A549 (cell line): ENCODE results near the gene SATB2. TPM values are rescaled to one million over a fixed set of nuclear protein-coding genes. Genes with fewer than 3 reads are reported as not detected.

Experiments
- ATAC-seq, 2 experiments: fragments of 200-7000 bp in 1 of 2; fragments of >200 bp in 1 of 2; cut with Nextera tagmentation in 1 of 2; cut with Tn5 transposase in 1 of 2; 3 replicates each; pipeline versions ENCODE4 v1.8.0 to v1.9.1; 2018 to 2020; ENCODE audit warnings: mild to moderate bottlenecking in 1 of 2, moderate library complexity in 1 of 2
- CTCF ChIA-PET: fragments of 300-600 bp; sonication (Branson Sonifier 250); formaldehyde crosslinking; extraction: SDS; loops from one replicate; lab custom pipeline; 2021; ENCODE audit warnings: antibody characterized with exemption, inconsistent platforms; lab: Yijun Ruan, JAX
- POLR2A ChIA-PET: fragments of 350-600 bp; formaldehyde crosslinking; extraction: SDS; loops from one replicate; lab custom pipeline; 2021; ENCODE audit warnings: antibody characterized with exemption, inconsistent platforms; lab: Yijun Ruan, JAX
- DNase-seq, 2 experiments: peaks; one replicate each; pipeline versions ENCODE4 v3.0.0 to v3.0.0-alpha.2; 2011 to 2016; ENCODE audit warnings: low read depth in 1 of 2, low spot score in 1 of 2
- FAIRE-seq: peaks from 2 replicates; lab custom pipeline; 2011; peaks lifted over from hg19 to GRCh38; lab: Jason Lieb, UNC
- H3K27ac ChIP-seq, 2 experiments: fragments of >200 bp; sonication (Bioruptor Twin); formaldehyde crosslinking; 3 replicates each; pipeline ENCODE4 v1.5.1; 2016 to 2017
- H3K4me1 ChIP-seq: fragments of >200 bp; sonication (Bioruptor Twin); formaldehyde crosslinking; 3 replicates; pipeline ENCODE4 v1.6.1; 2016
- H3K4me2 ChIP-seq: fragments of >200 bp; sonication (Bioruptor Twin); formaldehyde crosslinking; 3 replicates; pipeline ENCODE4 v1.6.1; 2016
- H3K4me3 ChIP-seq: fragments of >200 bp; sonication (Bioruptor Twin); formaldehyde crosslinking; 3 replicates; pipeline ENCODE4 v1.5.1; 2016
- H3K9me3 ChIP-seq: fragments of >200 bp; sonication (Bioruptor Twin); formaldehyde crosslinking; 3 replicates; pipeline ENCODE4 v1.6.1; 2016
- BHLHE40 ChIP-seq: IDR thresholded peaks from 2 replicates; pipeline ENCODE4 v1.6.1; 2012; ENCODE audit warnings: low read depth, low read length, inconsistent platforms
- CHD2 ChIP-seq: fragments of 150-350 bp; IDR thresholded peaks from 2 replicates; pipeline ENCODE4 v1.6.1; 2014; ENCODE audit warnings: low read length; ENCODE audit not compliant: partially characterized antibody
- CHD4 ChIP-seq: fragments of 200-600 bp; sonication (generic); IDR thresholded peaks from 2 replicates; pipeline ENCODE4 v1.6.1; 2016; ENCODE audit warnings: antibody characterized with exemption, mild to moderate bottlenecking, borderline replicate concordance
- JUN ChIP-seq, 2 experiments: fragments of >200 bp; sonication (Bioruptor Twin); formaldehyde crosslinking; IDR thresholded peaks; 2 replicates in 1 of 2; 3 replicates in 1 of 2; pipeline ENCODE4 v1.6.1; 2016 to 2017
- KDM1A ChIP-seq: fragments of 200-600 bp; sonication (generic); IDR thresholded peaks from 2 replicates; pipeline ENCODE4 v1.6.1; 2016; ENCODE audit warnings: low read depth, mild to moderate bottlenecking
- KDM5A ChIP-seq: fragments of 200-600 bp; sonication (generic); IDR thresholded peaks from 2 replicates; pipeline ENCODE4 v1.6.1; 2016; ENCODE audit warnings: antibody characterized with exemption, mild to moderate bottlenecking
- MAZ ChIP-seq: fragments of 150-350 bp; IDR thresholded peaks from 2 replicates; pipeline ENCODE4 v1.6.1; 2014; ENCODE audit warnings: antibody characterized with exemption, low read depth, low read length, borderline replicate concordance
- MYC ChIP-seq: IDR thresholded peaks from 2 replicates; pipeline ENCODE4 v1.6.1; 2012; ENCODE audit warnings: mild to moderate bottlenecking, inconsistent platforms, low read length, improper control_type of control experiment, borderline replicate concordance
- NPAS2 ChIP-seq: fragments of 250-450 bp; sonication (Bioruptor Pico); IDR thresholded peaks from 2 replicates; pipeline ENCODE4 v1.8.0; 2022; ENCODE audit warnings: mild to moderate bottlenecking, moderate library complexity, borderline replicate concordance
- PHF8 ChIP-seq: fragments of 200-600 bp; sonication (generic); IDR thresholded peaks from 2 replicates; pipeline ENCODE4 v1.6.1; 2016; ENCODE audit warnings: low read depth, mild to moderate bottlenecking, antibody characterized with exemption, moderate library complexity, borderline replicate concordance
- POLR2A ChIP-seq: IDR thresholded peaks from 2 replicates; pipeline ENCODE4 v1.6.1; 2012; ENCODE audit warnings: mild to moderate bottlenecking, low read length
- RAD21 ChIP-seq, 2 experiments: fragments of >200 bp in 1 of 2; sonication (Bioruptor Twin) in 1 of 2; formaldehyde crosslinking in 1 of 2; IDR thresholded peaks in 1 of 2; conservative IDR thresholded peaks in 1 of 2; 2 replicates in 1 of 2; 3 replicates in 1 of 2; pipeline ENCODE4 v1.6.1; 2012 to 2018; ENCODE audit warnings: inconsistent platforms in 1 of 2
- SMC3 ChIP-seq: fragments of >200 bp; sonication (Bioruptor Twin); formaldehyde crosslinking; IDR thresholded peaks from 3 replicates; pipeline ENCODE4 v1.6.1; 2018; ENCODE audit warnings: inconsistent platforms
- TFCP2L1 ChIP-seq: fragments of 250-450 bp; sonication (Bioruptor Pico); IDR thresholded peaks from 2 replicates; pipeline ENCODE4 v1.5.0; 2021; ENCODE audit warnings: mild to moderate bottlenecking
- WGBS: methylation state at CpG from one replicate; pipeline ENCODE4 v1.1.6; 2017; ENCODE audit errors: missing lambda C conversion rate; 5-methylcytosine and 5-hydroxymethylcytosine counted together
- polyA plus RNA-seq, 4 experiments: library from polyadenylated mRNA; depleted of rRNA in 3 of 4; stranded (reverse); fragments of >200 nt; fragmentation: RNase III in 1 of 4; extraction: RNeasy Plus Mini Kit Qiagen cat#74134 plus additional on column Dnase treatment in 1 of 4; gene quantifications; 2 replicates in 3 of 4; 3 replicates in 1 of 4; pipeline ENCODE4 v1.2.3, GENCODE V29; 2011 to 2017
- TF ChIP-seq, protein P1 (sequence below): fragments of 450-650 bp; IDR thresholded peaks from 2 replicates; pipeline ENCODE4 v1.6.1; 2014; ENCODE audit warnings: antibody characterized with exemption
- TF ChIP-seq, protein P2 (sequence below): fragments of >200 bp; sonication (Bioruptor Twin); formaldehyde crosslinking; IDR thresholded peaks from 3 replicates; pipeline ENCODE4 v1.5.1; 2016
- TF ChIP-seq, protein P3 (sequence below): IDR thresholded peaks from 2 replicates; pipeline ENCODE4 v1.6.1; 2012; ENCODE audit warnings: low read depth, borderline replicate concordance
- TF ChIP-seq, protein P4 (sequence below): IDR thresholded peaks from 2 replicates; pipeline ENCODE4 v1.6.1; 2012
- TF ChIP-seq, protein P5 (sequence below): IDR thresholded peaks from 2 replicates; pipeline ENCODE4 v1.6.1; 2012

The SATB2 gene
- polyA plus RNA-seq, 2 of the 4 experiments (the other 2 are of a cell fraction) = 1.9 to 3.4 TPM

DNA sequence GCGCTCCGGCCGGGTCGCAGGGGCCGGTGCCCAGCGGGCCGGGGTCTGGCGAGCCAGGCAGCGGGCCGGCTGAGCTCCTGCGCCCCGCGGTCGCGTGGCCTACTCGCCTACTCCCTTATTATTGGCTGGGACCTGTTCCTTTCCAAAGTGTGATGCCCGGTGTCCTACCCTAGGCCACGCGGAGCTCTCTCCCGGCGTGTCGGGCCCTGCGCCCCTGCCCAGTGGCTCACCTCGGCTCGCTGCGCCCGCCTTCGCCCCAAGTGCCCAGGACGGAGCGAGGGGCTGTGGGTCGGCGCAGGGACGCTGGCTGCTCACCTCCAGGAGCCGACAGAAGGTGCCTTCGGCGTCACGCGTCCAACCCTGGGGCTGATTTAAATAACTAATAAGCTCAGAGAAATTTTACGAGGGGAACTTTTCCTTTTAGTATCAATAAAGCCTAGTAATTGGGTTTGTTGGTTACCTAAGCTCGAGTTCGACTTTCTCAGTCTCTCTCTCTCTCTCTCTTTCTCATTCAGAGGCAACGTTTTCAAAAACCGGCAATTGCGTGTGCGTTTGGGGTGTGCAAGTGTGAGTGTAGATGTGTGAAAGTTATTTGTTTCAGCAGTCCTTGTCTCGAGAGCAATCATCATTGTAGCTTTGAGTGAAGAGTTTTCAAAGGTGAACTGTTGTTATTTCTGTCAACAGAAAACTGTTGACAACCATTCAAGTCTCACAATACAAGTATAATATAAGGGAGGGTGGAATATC lies 7.0 kb upstream of the SATB2 start:
- no peak overlapping the region for H3K27ac ChIP-seq
- DNase-seq (no peak), FAIRE-seq (no peak), ATAC-seq (no peak)
- no peak overlapping the region for H3K4me2 ChIP-seq
- POLR2A ChIA-PET = no interaction called here
- H3K4me1 ChIP-seq = peaks cover 7% of the 10 kb centered on the region; the same call in 2 of the 3 replicates
- H3K4me3 ChIP-seq = no peak overlapping the region
- TF ChIP-seq, protein P1, sequence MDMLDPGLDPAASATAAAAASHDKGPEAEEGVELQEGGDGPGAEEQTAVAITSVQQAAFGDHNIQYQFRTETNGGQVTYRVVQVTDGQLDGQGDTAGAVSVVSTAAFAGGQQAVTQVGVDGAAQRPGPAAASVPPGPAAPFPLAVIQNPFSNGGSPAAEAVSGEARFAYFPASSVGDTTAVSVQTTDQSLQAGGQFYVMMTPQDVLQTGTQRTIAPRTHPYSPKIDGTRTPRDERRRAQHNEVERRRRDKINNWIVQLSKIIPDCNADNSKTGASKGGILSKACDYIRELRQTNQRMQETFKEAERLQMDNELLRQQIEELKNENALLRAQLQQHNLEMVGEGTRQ = no peak
- TF ChIP-seq MAZ = no peak
- TF ChIP-seq, all 56 proteins: peak for 0
- WGBS = 88% methylated on average over 42 of the region's 46 CpGs
- no peaks in the 10 kb centered on the region for H3K9me3 ChIP-seq
- CTCF ChIA-PET = interaction anchor here (0.9 to 3.0 kb wide), 11 partner anchors 8 to 1150 kb away, joined by 3 to 11 read pairs (median 4); no protein-coding TSS in a partner anchor

DNA sequence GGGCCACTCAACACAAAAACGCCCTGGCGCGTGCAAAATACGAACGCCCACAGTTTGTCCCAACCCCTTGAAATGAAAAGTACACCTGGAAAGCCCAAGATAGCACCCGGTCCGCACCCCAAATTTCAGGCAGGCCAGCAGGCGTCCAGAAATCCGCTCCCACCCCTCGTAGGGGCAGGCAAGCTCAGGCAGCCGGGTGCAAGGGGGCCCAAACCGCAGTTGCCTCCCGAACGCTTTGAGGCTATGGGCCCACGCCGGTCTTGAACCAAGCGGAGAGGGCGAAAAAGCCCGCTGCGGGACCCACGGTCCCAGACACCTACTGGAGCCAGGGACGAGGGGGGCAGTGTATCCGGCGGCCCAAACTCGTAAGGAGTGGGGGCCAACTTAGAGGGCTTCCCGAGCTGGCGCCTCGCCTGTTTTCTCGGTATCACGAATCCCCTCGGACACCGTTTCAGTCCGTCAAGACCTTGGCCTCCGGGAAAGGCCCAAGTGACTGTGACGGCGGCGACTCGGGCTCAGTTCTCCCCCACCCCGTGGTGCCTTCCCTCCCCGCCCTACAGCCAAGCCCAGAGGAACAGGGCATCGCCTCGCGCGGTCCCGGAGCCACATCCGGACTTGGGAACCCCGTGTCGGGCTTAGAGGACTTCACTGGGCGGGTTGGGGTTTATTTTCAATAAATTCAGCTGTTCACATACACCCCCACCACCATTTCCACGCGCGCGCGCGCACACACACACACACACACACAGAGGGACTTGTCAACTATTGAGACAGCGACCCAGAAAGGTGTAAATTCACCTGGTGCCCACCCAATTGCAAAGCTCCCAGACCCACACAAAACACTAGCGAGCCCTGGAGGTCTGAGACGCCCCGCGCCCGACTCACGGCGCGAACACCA lies 6.2 kb upstream of the SATB2 start:
- DNase-seq (no peak), FAIRE-seq (no peak), ATAC-seq (no peak)
- no peak for TF ChIP-seq MAZ
- TF ChIP-seq, protein P2, sequence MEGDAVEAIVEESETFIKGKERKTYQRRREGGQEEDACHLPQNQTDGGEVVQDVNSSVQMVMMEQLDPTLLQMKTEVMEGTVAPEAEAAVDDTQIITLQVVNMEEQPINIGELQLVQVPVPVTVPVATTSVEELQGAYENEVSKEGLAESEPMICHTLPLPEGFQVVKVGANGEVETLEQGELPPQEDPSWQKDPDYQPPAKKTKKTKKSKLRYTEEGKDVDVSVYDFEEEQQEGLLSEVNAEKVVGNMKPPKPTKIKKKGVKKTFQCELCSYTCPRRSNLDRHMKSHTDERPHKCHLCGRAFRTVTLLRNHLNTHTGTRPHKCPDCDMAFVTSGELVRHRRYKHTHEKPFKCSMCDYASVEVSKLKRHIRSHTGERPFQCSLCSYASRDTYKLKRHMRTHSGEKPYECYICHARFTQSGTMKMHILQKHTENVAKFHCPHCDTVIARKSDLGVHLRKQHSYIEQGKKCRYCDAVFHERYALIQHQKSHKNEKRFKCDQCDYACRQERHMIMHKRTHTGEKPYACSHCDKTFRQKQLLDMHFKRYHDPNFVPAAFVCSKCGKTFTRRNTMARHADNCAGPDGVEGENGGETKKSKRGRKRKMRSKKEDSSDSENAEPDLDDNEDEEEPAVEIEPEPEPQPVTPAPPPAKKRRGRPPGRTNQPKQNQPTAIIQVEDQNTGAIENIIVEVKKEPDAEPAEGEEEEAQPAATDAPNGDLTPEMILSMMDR = peak; percentile 18; the same call in 1 of the 3 replicates
- Histone ChIP-seq H3K9me3 (no peaks in the 10 kb centered on the region), H3K27ac (peak overlapping the region; percentile 83 to 93; a peak in 4 of 6 replicates), H3K4me2 (peak overlapping the region; percentile 90), H3K4me3 (peak overlapping the region; percentile 57), H3K4me1 (peaks cover 7% of the 10 kb centered on the region; the same call in 2 of the 3 replicates)
- ChIA-PET POLR2A (no interaction called here), CTCF (interaction anchor here (0.6 to 3.0 kb wide), 14 partner anchors 9 to 1150 kb away, joined by 3 to 11 read pairs (median 4); no protein-coding TSS in a partner anchor)
- 71% methylated on average over 41 of the region's 64 CpGs for WGBS

DNA sequence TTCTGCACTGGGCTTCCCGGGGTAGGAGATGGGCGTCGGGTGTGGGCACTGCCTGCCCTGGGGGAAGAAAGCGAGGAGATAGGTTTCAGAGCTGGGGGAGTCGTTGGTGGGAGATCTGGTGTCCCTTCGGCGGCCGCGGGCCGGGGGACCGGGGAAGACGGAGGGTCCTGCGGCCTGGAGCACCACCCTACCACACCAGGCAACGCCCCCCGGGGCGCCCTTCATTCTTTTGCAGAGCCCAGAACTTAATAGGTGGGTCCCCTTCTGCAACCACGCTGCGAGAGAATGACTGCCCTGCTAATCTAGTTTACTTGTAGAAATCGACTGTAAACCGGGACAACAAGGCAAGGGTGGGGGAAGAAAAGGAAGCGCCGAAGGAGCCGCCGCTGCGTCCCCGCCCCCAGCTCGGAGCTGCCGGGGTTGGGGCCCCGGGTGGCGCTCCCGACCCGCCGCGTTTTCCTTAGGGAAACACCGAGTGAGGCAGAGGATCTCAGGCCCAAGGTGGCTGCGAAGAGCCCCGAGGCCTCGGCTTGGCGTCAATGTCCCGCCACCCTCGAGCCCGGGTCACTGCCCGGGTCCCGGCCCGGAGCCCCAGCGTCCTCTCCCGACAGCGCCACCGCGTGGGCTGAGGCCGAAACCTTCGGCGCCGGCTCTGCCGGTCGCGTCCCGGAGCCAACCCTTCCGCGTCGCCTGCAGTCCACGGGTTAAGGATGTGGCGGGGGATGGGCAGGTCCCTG lies 5.4 kb upstream of the SATB2 start:
- FAIRE-seq = no peak
- POLR2A ChIA-PET = interaction anchor here (0.6 kb wide), 1 partner anchor 869 kb away, joined by 3 read pairs; no protein-coding TSS in a partner anchor
- TF ChIP-seq, protein P3, sequence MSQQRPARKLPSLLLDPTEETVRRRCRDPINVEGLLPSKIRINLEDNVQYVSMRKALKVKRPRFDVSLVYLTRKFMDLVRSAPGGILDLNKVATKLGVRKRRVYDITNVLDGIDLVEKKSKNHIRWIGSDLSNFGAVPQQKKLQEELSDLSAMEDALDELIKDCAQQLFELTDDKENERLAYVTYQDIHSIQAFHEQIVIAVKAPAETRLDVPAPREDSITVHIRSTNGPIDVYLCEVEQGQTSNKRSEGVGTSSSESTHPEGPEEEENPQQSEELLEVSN = peak; percentile 68; the same call in 1 of the 2 replicates
- TF ChIP-seq SMC3 (peak; percentile 84), TFCP2L1 (CRISPR knock-in tag) (no peak), RAD21 (conservative IDR thresholded peaks at IDR 0.05 in 1 of 2, IDR thresholded peaks at IDR 0.05 in 1 of 2) (peak; percentile 57 to 77), KDM5A (no peak), CHD4 (no peak), PHF8 (peak; percentile 60; the same call in 1 of the 2 replicates), BHLHE40 (no peak), CHD2 (peak; percentile 26), MYC (no peak), NPAS2 (CRISPR knock-in tag) (no peak), POLR2A (no peak; the same call in 1 of the 2 replicates), KDM1A (no peak), JUN (IDR thresholded peaks at IDR 0.05) (0 out of 5 replicates have a peak, but pooled peaks of 1 of the 2 experiments have one; percentile 31)
- TF ChIP-seq, protein P2 = peak; percentile 85
- TF ChIP-seq, protein P4, sequence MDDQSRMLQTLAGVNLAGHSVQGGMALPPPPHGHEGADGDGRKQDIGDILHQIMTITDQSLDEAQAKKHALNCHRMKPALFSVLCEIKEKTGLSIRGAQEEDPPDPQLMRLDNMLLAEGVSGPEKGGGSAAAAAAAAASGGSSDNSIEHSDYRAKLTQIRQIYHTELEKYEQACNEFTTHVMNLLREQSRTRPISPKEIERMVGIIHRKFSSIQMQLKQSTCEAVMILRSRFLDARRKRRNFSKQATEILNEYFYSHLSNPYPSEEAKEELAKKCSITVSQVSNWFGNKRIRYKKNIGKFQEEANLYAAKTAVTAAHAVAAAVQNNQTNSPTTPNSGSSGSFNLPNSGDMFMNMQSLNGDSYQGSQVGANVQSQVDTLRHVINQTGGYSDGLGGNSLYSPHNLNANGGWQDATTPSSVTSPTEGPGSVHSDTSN = no peak
- TF ChIP-seq, protein P5, sequence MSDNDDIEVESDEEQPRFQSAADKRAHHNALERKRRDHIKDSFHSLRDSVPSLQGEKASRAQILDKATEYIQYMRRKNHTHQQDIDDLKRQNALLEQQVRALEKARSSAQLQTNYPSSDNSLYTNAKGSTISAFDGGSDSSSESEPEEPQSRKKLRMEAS = peak; percentile 71

More for the DNA sequence above, 5.4 kb upstream of the SATB2 start:
- peak overlapping the region; percentile 90 for H3K4me2 ChIP-seq
- WGBS = 18% methylated on average over 27 of the region's 63 CpGs
- no peaks in the 10 kb centered on the region for H3K9me3 ChIP-seq
- peak overlapping the region; percentile 57 for H3K4me3 ChIP-seq
- peak; percentile 75 to 86 for DNase-seq
- peak overlapping the region; percentile 83 to 93 for H3K27ac ChIP-seq
- CTCF ChIA-PET = interaction anchor here (0.6 to 3.0 kb wide), 13 partner anchors 8 to 1149 kb away, joined by 3 to 11 read pairs (median 4); no protein-coding TSS in a partner anchor
- H3K4me1 ChIP-seq = peaks cover 7% of the 10 kb centered on the region; the same call in 2 of the 3 replicates
- peak; percentile 53 to 76 for ATAC-seq
